ENCODE results near the gene NTMT2. TPM values are rescaled to one million over a fixed set of nuclear protein-coding genes. Genes with fewer than 3 reads are reported as not detected.

NTMT2 gene
- not detected for total RNA-seq

GRCh38 chr1:170145770-170146676 is at the start of gene NTMT2:
Gene NTMT2, plus strand, starts transcription at chr1:170145959. Its CDS starts 149 bp downstream, at chr1:170146108.

Small RNAs within 50 kb of the gene (small RNA-seq; reads per million reads assigned to genes)
- gene MIR3119-2 (ENCODE audit: low replicate concordance) = not detected

Other genes starting within 250 kb of the NTMT2 start
- gene KIFAP3, start 71.3 kb upstream of the NTMT2 start, total RNA-seq = 33.4 TPM

Measured in metanephros (tissue), 2 donors.